Heart left ventricle (tissue), 16 donors: ENCODE data around the gene C16orf90. TPM values are rescaled to one million over a fixed set of nuclear protein-coding genes. Genes with fewer than 3 reads are reported as not detected.
"Not testable (repeated sequence)": the region's sequence is repeated elsewhere in the genome, so short reads cannot be mapped to it uniquely, and the experiment has no call there.

Source experiments
- ATAC-seq, 4 donors: fragments of 200-7000 bp; cut with Tn5 transposase; one replicate each; pipeline ENCODE4 v1.9.1; 2020 to 2022; ENCODE audit warnings: moderate library complexity in 4 of 4, mild to moderate bottlenecking in 3 of 4, moderate number of reproducible peaks in 1 of 4
- DNase-seq, 5 donors: peaks; one replicate each; pipeline ENCODE4 v3.0.0-alpha.2; 2020
- H3K27ac ChIP-seq, 12 donors: fragments of 200-600 bp; sonication (generic) in 4 of 12; one replicate each; pipeline versions ENCODE4 v1.5.0 to v1.8.0; 2016 to 2022; ENCODE audit warnings: mild to moderate bottlenecking in 2 of 12
- H3K27me3 ChIP-seq, 9 donors: fragments of 200-600 bp; sonication (generic) in 2 of 9; one replicate each; pipeline versions ENCODE4 v1.5.1 to v1.8.0; 2016 to 2022; ENCODE audit warnings: mild to moderate bottlenecking in 3 of 9
- H3K36me3 ChIP-seq, 9 donors: fragments of 200-600 bp; sonication (generic) in 2 of 9; one replicate each; pipeline versions ENCODE4 v1.5.0 to v1.8.0; 2018 to 2022; ENCODE audit warnings: mild to moderate bottlenecking in 2 of 9
- H3K4me1 ChIP-seq, 12 donors: fragments of 200-600 bp; sonication (generic) in 4 of 12; one replicate each; pipeline versions ENCODE4 v1.5.0 to v1.8.0; 2016 to 2022; ENCODE audit warnings: mild to moderate bottlenecking in 3 of 12
- H3K4me3 ChIP-seq, 12 donors: fragments of 200-600 bp; sonication (generic) in 4 of 12; one replicate each; pipeline versions ENCODE4 v1.5.0 to v1.8.0; 2017 to 2022; ENCODE audit warnings: mild to moderate bottlenecking in 9 of 12, moderate library complexity in 4 of 12
- H3K9me3 ChIP-seq, 12 donors: fragments of 200-600 bp; sonication (generic) in 4 of 12; one replicate each; pipeline versions ENCODE4 v1.5.0 to v1.8.0; 2016 to 2022; ENCODE audit warnings: mild to moderate bottlenecking in 1 of 12
- CTCF ChIP-seq, 12 donors: fragments of 200-600 bp; sonication (generic) in 4 of 12; IDR thresholded peaks; one replicate each; pipeline versions ENCODE4 v1.5.0 to v1.8.0; 2018 to 2022; ENCODE audit warnings: antibody characterized with exemption in 12 of 12, mild to moderate bottlenecking in 5 of 12
- POLR2A ChIP-seq, 2 donors: fragments of 450-650 bp; IDR thresholded peaks; one replicate each; pipeline ENCODE4 v1.6.1; 2017; ENCODE audit warnings: antibody characterized with exemption in 2 of 2, mild to moderate bottlenecking in 2 of 2, moderate library complexity in 2 of 2
- WGBS, 4 donors: extraction: QIAGEN DNeasy Blood & Tissue Kit in 2 of 4; methylation state at CpG; one replicate each; pipeline versions ENCODE4 v1.1.5 to v1.1.7; 2013 to 2018; 5-methylcytosine and 5-hydroxymethylcytosine counted together
- intact Hi-C, 10 donors: fragments of 100-400 bp; cut with DNase I; formaldehyde crosslinking; loops; one replicate each; pipeline versions ENCODE4 v1.11.1 to v1.14.2; 2022
- polyA plus RNA-seq, 2 donors: library from polyadenylated mRNA; stranded (reverse); fragments of 200-250 nt; gene quantifications; one replicate each; pipeline ENCODE4 v1.2.3, GENCODE V29; 2013
- total RNA-seq, 9 donors: library from RNA; depleted of rRNA in 2 of 9; stranded (reverse); fragments of >200 nt in 2 of 9; fragmentation: NEBNext Ultra II Directional in 3 of 9; extraction: Animal tissue kit (Norgen Biotek cat#: 25700) in 3 of 9; gene quantifications; one replicate each; pipeline versions ENCODE4 v1.1.0 to v1.2.4, GENCODE V29; 2016 to 2023
- donor health status: ischemic (EF 13 %, LVEDD 7.1; RV severe dilation, severe dysfunction).
- donor health status: healthy with polysubstance abuse.
- donor health status: DM: no; HTN: yes; CAD: no.
- donor health status: DM: no; HTN: no; CAD: no.
- donor health status: ischemic (EF 25% LVEDD 6.9; RV normal size, moderate dysfunction).
- donor health status: ischemic (EF 25% LVEDD 5.7; RV mildly dilated, moderate dysfunction).
- donor health status: healthy.
- donor health status: DM: yes; HTN: yes; CAD: no.
- donor health status: ischemic (EF 35%, LVEDD 5.7; RV mildly dilated, moderate dysfunction).
- donor health status: nonischemic (EF 11% LVEDD 7.7; RV severe dilation, severe dysfunction).
- donor health status: DM: yes; HTN: yes; CAD: no.
- donor health status: PGD.
- donor health status: ischemic (EF 29% LVEDD 5.4; RV normal size, mild dysfunction).
- donor health status: nonischemic (EF 23%, LVEDD 6.1; RV moderate dilation, normal function).

Gene C16orf90
- total and polyA plus RNA-seq, 11 donors, result not detected

DNA sequence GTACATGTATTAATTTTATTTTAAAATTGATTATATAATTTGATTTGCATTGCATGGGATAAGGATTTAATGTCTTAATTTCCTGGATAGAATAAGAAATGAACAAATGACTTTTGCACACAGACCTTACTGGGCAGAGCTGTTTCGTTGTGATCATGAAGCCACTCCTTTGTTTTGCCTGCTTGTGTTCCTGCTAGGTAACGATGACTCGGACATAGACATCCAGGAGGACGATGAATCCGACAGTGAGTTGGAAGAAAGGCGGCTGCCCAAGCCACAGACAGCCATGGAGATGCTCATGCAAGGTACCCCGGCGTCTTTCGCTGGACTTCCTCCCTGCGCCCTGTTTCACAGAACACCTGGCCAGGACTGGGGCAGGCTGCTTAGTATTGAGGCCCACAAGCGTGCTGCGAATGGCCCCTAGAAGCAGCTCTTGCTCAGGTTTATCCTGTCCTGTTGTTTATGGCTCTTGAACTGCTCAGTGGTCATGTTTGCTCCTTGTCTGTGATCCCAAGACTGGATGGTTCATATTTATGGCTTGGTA, 35.2 kb upstream of the C16orf90 start:
- peaks cover 0 to 86% (median 69%) of the 10 kb centered on the region in 9 donors for H3K36me3 ChIP-seq
- ATAC-seq, result no peak

GRCh38 chr16:3529175-3529574, 33.9 kb upstream of the C16orf90 start:
- Histone ChIP-seq H3K4me1 (peaks cover 0 to 4% (median 0%) of the 10 kb centered on the region in 12 donors), H3K27ac (no peak overlapping the region), H3K4me3 (no peak overlapping the region), H3K27me3 (no peaks in the 10 kb centered on the region), H3K36me3 (peaks cover 0 to 90% (median 73%) of the 10 kb centered on the region in 9 donors), H3K9me3 (no peaks in the 10 kb centered on the region)
- TF ChIP-seq POLR2A (IDR thresholded peaks at IDR 0.05), result no peak
- TF ChIP-seq CTCF (IDR thresholded peaks at IDR 0.05), result no peak
- DNase-seq (no peak), ATAC-seq (no peak)
- intact Hi-C loops, result loop anchor here in 6 of 10 donors (5.0 to 10.0 kb wide), 5 partner anchors 86 to 356 kb away; partner anchors contain the start of genes SLX4 (in 2 of the 6) and CREBBP (in 1 of the 6)

More for the DNA sequence above, 35.2 kb upstream of the C16orf90 start:
- H3K4me1 ChIP-seq, result peaks cover 0 to 4% (median 0%) of the 10 kb centered on the region in 12 donors
- no peak for TF ChIP-seq CTCF (IDR thresholded peaks at IDR 0.05)
- TF ChIP-seq POLR2A (IDR thresholded peaks at IDR 0.05), result no peak
- H3K27ac ChIP-seq, result no peak overlapping the region
- no peak for DNase-seq
- no peak overlapping the region for H3K4me3 ChIP-seq
- H3K27me3 ChIP-seq, result no peaks in the 10 kb centered on the region
- 92 to 99% (median 96%) methylated on average over 10 to 12 of the region's 12 CpGs for WGBS, 4 donors
- intact Hi-C loops, result loop anchor here in 1 of 10 donors (10.0 kb wide), 1 partner anchor 344 kb away; no protein-coding TSS in a partner anchor
- no peaks in the 10 kb centered on the region for H3K9me3 ChIP-seq

DNA sequence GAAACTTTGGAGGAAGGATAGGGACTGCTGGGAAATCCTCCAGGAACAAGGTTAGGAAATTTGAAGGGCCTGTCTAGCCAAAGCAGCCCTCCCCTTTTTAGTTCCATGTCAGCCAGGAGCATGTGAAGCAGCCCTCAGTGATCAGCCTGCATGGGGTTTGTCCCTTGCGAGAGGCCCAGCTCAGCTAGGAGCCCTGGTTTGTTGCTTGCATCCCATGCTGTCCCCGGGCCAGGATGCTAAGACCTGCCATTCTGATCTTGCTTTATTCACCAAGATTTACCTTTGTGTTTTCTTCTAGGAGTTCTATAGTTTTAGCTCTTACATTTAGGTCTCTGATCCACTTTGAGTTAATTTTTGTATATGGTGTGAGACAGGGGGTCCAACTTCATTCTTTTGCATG, 33.1 kb upstream of the C16orf90 start:
- intact Hi-C loops, result loop anchor here in 6 of 10 donors (5.0 to 10.0 kb wide), 5 partner anchors 86 to 356 kb away; partner anchors contain the start of genes SLX4 (in 2 of the 6) and CREBBP (in 1 of the 6)
- WGBS, 4 donors, result 88 to 99% (median 97%) methylated on average over 2 of the region's 2 CpGs
- Histone ChIP-seq H3K4me3 (no peak overlapping the region), H3K4me1 (peaks cover 0 to 4% (median 0%) of the 10 kb centered on the region in 12 donors), H3K27ac (no peak overlapping the region), H3K9me3 (no peaks in the 10 kb centered on the region), H3K36me3 (peaks cover 0 to 91% (median 73%) of the 10 kb centered on the region in 9 donors), H3K27me3 (no peaks in the 10 kb centered on the region)
- TF ChIP-seq CTCF (IDR thresholded peaks at IDR 0.05), result no peak
- TF ChIP-seq POLR2A (IDR thresholded peaks at IDR 0.05), result no peak
- DNase-seq (no peak), ATAC-seq (no peak)

DNA sequence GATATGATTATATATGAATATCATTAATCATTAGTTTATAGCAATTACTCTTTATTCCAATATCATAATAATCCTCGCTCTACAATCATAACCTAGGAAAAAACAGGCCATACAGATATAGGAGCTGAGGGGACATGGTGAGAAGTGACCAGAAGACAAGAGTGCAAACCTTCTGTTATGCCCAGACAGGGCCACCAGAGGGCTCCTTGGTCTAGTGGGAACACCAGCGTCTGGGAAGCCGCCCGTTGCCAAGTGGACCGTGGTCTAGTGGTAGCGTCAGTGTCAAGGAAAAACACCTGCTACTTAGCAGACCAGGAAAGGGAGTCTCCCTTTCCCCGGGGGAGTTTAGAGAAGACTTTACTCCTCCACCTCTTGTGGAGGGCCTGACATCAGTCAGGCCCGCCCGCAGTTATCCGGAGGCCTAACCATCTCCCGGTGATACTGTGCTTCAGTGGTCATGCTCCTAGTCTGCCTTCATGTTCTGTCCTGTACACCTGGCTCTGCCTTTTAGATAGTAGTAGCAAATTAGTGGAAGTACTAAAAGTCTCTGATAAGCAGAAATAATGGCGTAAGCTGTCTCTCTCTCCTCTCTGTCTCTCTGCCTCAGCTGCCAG, 32.0 kb upstream of the C16orf90 start:
- H3K36me3 ChIP-seq, result peaks cover 0 to 91% (median 73%) of the 10 kb centered on the region in 9 donors
- 48 to 63% (median 50%) methylated on average over 12 of the region's 12 CpGs for WGBS, 4 donors
- DNase-seq, result peak; percentile 67 to 89 (median 85)
- peak in 1 of 4 donors; percentile 41 for ATAC-seq
- not testable (repeated sequence) for H3K4me1 ChIP-seq, H3K27me3 ChIP-seq, H3K9me3 ChIP-seq, H3K4me3 ChIP-seq, H3K27ac ChIP-seq
- TF ChIP-seq CTCF (IDR thresholded peaks at IDR 0.05), result peak; percentile 58 to 77 (median 70)
- intact Hi-C loops, result loop anchor here in 6 of 10 donors (5.0 to 10.0 kb wide), 5 partner anchors 87 to 357 kb away; partner anchors contain the start of genes SLX4 (in 2 of the 6) and CREBBP (in 1 of the 6)
